Spleen (tissue), 7 donors: ENCODE measurements around the gene ADPRM.

Source experiments
- POLR2AphosphoS5 ChIP-seq, 3 donors: sonication (generic); formaldehyde crosslinking; IDR thresholded peaks; one replicate each; pipeline ENCODE4 v1.5.1; 2017; ENCODE audit warnings: antibody characterized with exemption in 3 of 3
- TF ChIP-seq, protein P1 (sequence below), 11 experiments: fragments of 200-600 bp in 7 of 11; fragments of 450-650 bp in 4 of 11; sonication (generic) in 4 of 11; IDR thresholded peaks in 8 of 11; conservative IDR thresholded peaks in 3 of 11; 1 replicate in 7 of 11; 2 replicates in 4 of 11; pipeline versions ENCODE4 v1.4.0 to v1.8.0; 2016 to 2021; ENCODE audit warnings: antibody characterized with exemption in 11 of 11, inconsistent platforms in 4 of 11, mild to moderate bottlenecking in 1 of 11
- donor health status: DM: no; HTN: no; CAD: no; lungs with moderate emphysema.
- donor health status: DM: no; HTN: no; CAD: no.
- donor health status: DM: no; HTN: no; CAD: no.

DNA sequence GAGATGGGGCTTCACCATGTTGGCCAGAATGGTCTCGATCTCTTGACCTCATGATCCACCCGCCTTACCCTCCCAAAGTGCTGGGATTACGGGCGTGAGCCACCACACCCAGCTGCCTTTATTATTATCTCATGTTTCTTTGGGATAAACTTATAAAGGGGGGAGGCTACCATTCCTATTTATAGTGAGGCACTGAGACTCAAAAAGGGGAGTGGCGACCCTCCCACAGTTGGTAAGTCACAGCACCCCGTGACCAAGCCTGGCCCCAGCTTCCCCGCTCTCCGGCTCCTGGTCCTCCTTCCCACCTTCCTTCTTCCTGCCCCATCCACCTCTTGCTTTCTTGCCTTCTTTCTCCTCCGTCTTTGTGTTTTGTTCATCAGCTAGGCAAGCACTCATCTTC lies 45.5 kb upstream of the ADPRM start:
- TF ChIP-seq, protein P1, sequence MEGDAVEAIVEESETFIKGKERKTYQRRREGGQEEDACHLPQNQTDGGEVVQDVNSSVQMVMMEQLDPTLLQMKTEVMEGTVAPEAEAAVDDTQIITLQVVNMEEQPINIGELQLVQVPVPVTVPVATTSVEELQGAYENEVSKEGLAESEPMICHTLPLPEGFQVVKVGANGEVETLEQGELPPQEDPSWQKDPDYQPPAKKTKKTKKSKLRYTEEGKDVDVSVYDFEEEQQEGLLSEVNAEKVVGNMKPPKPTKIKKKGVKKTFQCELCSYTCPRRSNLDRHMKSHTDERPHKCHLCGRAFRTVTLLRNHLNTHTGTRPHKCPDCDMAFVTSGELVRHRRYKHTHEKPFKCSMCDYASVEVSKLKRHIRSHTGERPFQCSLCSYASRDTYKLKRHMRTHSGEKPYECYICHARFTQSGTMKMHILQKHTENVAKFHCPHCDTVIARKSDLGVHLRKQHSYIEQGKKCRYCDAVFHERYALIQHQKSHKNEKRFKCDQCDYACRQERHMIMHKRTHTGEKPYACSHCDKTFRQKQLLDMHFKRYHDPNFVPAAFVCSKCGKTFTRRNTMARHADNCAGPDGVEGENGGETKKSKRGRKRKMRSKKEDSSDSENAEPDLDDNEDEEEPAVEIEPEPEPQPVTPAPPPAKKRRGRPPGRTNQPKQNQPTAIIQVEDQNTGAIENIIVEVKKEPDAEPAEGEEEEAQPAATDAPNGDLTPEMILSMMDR (IDR thresholded peaks at IDR 0.05 in 8 of 11, conservative IDR thresholded peaks at IDR 0.05 in 3 of 11) = no peak
- no peak for TF ChIP-seq POLR2AphosphoS5 (IDR thresholded peaks at IDR 0.05)
